Measurements from ENCODE around the gene LCE1D.

The LCE1D gene, protein sequence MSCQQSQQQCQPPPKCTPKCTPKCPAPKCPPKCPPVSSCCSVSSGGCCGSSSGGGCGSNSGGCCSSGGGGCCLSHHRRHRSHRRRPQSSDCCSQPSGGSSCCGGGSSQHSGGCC

DNA sequence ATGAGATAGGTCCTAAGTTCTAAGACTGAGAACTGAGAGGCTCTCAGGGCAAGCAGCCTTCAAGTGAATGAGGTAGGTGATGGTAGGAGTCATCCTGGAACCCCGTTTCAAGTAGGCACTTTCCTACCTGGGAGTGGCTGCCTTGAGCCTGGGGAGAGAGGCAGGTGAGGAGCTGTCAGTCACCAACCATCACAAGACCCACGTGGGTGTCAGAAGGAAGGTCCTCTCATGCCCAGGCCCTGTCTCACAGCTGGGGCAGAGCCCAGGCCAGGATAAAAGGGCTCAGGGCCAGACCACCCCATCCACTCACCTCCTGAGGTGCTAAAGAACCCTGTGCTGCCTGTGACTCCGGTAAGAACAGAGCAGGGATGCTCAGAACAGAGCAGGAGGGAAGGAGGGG lies at the start of gene LCE1D:
Gene LCE1D, plus strand, starts transcription at position 301 of the 400 bp plus-strand sequence. CDS start 1,074 bp downstream, outside the sequence.
- DNase-seq = no peak

DNA sequence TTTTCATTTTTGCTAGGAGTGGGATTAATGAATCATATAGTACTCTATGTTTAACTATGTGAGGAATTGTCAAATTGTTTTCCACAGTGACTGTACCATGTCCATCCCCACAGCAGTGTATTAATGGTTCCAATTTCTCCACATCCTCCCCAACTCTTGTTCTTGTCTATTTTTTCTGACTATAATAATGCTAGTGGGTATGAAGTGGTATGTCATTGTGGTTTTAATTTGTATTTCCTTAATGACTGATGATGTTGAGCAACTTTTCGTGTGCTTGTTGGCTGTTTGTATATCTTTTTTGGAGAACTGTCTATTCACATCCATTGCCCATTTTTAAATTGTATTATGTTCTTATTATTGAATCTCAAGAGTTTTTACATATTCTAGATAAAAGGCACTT lies 48.7 kb upstream of the LCE1D start:
- no peak for DNase-seq

DNA sequence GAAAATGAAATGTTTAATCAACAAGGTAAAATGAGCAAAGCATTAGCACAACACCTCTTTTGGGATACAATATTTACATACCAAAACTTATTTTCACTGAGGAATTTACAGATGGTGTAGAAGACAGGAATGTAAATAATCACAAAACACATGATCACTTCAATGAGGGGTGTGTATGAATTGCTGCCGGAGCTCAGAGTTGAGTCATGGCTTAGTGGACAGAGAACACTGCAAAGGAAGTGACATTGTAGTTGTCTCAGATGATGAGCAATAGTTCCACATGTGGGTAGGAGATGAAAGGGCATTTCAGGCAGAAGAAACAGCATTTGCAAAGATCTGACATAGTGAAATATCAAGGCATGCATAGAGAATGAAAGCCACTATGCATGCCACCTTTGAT lies 44.3 kb upstream of the LCE1D start:
- DNase-seq = no peak

DNA sequence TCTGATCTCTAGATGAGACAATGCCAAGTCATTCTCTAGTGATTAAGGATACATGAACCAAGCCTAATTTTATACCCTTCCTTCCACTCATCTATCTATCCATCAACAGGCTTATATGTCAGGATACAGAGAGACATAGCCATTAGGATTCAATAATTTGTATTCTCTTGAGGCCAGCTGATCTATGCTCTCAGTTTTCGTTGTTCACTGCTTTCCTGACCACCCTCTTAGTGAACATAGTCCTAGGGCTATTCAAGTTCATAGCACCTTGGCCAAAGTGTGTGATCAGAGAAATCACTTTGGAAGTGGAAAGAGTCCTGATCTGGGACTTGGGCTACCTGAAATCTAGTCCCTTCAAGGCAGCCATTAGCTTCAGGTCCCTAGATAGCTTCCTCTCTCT lies 42.9 kb upstream of the LCE1D start:
- DNase-seq = no peak

DNA sequence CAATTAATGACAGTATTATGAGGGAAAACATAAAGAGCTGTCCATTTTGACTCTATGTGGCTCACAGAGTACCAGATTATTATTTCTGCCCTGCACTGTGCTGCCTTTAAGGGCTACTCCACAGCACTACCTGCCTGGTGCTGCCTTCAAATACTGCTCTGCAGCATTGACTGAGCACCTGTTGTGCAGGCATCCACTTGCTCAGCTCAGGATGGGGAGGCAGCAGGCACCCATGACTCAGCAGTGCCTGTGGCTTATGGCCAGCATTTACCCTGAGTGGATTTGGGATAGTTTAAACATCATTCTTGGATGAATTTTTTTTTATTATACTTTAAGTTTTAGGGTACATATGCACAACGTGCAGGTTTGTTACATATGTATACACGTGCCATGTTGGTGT lies 39.6 kb upstream of the LCE1D start:
- DNase-seq = no peak

DNA sequence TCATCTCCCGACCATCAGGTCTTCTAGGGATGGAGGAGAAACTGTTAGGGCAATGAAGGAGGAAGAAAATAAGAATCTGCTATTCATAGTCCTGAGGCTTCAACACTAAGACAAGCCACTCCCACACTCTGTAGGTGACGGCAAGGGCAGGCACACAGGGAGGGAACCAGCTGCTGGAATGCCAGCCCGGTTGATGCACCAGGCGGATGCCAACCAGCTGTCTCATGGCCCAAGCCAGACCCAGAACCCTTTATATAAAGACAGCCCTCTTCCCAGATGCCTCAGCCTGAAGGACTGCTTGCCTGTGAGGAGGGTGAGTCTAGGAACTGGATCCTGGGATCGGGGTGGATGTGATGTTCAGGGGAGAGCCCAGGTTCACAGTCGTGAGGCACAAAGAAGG lies 38.8 kb upstream of the LCE1D start, which contains the start of gene KPRP:
Gene KPRP, plus strand, starts transcription at position 279 of the 400 bp plus-strand sequence. CDS start 1,564 bp downstream, outside the sequence.
- no peak for DNase-seq

DNA sequence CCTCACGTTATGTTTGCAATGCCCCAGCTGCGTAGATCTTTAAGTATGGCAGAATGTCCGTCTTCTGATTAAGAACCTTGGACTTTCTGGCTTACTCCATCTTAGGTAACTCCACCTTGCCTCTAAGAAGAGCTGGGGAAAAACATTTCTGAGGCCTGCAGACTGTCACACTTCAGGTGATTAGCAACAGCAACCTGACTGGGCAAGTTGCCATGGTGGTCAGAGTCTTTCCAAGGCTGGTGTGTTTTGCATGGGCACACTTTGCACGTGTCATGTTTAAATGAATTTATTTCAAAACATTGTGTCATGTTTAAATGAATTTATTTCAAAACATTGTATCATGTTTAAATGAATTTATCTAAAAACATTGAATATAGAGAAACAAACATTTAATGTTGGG lies 37.9 kb upstream of the LCE1D start:
- no peak for DNase-seq

DNA sequence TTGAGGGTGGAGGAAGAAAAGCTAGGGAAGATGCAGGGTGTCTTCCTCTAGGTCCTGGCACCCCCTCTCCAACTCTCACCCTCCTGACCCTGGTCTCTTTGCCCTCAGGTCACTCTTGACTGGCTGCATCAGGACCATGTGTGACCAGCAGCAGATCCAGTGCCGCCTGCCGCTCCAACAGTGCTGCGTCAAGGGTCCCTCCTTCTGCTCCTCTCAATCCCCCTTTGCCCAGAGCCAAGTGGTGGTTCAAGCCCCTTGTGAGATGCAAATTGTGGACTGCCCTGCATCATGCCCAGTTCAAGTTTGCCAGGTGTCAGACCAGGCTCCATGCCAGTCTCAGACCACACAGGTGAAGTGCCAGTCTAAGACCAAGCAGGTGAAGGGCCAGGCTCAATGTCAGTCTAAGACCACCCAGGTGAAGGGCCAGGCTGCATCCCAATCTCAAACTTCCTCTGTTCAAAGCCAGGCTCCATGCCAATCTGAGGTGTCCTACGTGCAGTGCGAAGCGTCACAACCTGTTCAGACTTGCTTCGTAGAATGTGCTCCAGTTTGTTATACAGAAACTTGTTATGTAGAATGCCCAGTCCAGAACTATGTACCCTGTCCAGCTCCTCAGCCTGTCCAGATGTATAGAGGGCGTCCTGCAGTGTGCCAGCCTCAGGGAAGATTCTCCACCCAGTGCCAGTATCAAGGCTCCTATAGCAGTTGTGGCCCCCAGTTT lies 36.9 kb upstream of the LCE1D start:
- DNase-seq = no peak

DNA sequence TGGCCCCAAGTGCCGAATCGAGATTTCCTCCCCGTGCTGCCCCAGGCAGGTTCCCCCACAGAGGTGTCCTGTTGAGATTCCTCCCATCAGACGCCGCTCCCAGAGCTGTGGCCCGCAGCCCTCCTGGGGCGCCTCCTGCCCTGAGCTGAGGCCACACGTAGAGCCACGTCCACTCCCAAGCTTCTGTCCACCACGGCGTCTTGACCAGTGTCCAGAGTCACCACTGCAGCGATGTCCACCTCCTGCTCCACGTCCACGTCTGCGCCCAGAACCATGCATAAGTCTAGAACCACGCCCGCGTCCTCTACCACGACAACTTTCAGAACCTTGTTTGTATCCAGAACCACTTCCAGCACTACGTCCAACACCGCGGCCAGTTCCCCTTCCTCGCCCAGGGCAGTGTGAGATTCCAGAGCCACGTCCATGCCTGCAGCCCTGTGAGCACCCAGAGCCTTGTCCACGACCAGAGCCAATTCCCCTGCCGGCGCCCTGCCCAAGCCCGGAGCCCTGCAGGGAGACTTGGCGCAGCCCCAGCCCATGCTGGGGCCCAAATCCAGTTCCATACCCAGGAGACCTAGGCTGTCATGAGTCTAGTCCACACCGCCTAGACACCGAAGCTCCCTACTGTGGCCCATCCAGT lies 35.9 kb upstream of the LCE1D start:
- DNase-seq = no peak

DNA sequence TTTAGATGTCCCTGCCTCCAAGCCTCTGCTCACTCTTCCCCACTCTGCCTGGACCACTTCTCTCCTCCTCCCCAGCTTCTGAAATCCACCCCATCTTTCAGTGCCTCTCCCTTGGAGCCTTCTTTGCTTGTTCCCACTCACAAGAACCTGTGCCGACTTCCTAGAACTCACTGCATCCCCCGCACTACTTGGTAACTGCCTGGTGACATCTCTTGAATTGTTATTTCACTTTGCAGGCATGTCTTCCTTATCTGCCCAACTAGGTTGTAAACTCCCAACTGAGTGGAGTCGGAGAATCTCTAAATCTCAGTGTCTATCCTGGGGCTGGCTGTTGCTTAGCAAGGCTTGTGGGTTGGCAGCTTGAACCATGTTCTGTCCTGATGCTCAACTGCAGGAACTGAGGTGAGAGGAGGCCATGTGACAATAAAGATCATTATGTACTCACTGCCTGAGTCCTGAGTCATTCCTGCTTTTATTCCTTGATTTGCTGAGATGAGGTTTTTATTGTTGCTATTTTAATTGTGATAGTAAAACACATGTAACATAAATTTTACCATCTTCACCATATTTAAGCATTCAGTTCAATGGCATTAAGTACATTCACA lies 34.8 kb upstream of the LCE1D start:
- DNase-seq = no peak

DNA sequence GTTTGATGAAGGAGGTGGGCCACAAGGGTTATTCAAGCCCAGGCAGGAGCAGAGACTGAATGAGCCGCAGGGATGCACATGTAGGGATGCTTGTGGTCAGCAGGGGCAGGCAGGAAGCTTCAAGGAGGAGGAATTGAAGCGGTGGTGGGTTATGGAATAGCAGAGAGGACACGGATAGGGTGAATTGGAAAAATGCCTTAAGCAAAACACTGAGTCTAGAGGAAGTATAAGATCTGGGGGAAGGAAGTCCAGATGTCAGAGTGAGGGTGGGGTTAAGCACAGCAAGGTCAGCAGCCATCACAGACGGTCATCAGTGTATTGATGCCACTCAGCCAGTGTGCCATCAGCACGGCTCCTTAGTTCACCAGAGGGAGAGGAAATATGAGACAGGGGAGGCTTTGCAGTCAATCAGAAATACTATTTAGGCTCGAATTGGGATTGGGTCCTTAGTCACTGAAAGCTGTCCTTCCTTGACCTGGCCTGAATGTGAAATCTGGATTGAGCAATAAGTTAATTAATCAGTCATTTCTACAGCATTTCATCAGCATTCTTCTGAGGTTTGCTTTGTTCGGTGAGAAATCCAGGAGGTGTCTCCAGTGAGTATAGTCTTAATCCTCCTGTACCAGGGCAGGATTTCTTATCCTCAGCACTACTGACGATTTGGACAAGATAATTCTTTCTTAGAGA lies 27.5 kb upstream of the LCE1D start:
- no peak for DNase-seq

DNA sequence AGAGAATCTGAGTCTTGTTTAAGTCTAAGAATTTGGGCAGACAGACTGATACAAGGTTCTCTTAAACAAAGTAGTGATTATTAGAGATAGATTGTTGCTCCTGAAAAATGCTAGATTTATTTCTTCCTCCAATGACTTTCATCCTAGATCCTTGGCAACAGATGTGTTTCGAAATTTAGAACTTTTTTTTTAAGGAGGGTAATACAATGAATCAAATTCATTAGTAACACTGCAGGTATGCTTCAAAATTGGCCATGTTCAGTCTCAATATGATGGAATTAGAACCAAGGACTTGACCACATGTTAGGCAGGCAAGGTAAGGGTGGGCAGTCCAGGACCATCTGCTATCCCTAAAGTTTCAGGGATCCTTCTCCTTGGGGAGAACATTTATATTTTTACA lies 26.1 kb upstream of the LCE1D start:
- no peak for DNase-seq

DNA sequence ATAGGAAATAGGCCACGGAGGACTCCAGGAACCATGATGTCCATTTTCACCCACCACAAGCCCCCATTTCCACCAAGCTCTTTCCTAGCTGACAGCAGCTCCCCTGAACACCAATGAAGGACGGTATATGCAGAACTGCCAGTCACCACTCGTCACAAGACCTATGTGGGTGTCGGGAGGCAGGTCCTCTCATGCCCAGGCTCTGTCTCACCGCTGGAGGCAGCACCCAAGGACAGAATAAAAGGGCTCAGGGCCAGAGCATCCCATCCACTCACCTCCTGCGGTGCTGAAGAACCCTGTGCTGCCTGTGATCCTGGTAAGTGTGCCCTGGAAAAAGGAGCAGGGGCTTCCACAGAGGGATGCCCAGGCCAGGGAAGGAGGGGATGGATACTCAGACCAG lies 21.6 kb upstream of the LCE1D start, which contains the start of gene LCE1F:
Gene LCE1F, plus strand, starts transcription at position 266 of the 400 bp plus-strand sequence. CDS start 1,232 bp downstream, outside the sequence.
- no peak for DNase-seq

DNA sequence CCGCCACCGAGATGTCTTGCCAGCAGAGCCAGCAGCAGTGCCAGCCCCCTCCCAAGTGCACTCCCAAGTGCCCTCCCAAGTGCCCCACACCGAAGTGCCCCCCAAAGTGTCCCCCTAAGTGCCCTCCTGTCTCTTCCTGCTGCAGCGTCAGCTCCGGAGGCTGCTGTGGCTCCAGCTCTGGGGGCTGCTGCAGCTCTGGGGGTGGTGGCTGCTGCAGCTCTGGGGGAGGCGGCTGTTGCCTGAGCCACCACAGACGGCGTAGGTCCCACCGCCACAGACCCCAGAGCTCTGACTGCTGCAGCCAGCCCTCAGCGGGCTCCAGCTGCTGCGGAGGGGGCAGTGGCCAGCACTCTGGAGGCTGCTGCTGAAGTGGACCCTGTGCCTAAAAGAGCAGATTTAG lies 20.2 kb upstream of the LCE1D start:
- DNase-seq = no peak

DNA sequence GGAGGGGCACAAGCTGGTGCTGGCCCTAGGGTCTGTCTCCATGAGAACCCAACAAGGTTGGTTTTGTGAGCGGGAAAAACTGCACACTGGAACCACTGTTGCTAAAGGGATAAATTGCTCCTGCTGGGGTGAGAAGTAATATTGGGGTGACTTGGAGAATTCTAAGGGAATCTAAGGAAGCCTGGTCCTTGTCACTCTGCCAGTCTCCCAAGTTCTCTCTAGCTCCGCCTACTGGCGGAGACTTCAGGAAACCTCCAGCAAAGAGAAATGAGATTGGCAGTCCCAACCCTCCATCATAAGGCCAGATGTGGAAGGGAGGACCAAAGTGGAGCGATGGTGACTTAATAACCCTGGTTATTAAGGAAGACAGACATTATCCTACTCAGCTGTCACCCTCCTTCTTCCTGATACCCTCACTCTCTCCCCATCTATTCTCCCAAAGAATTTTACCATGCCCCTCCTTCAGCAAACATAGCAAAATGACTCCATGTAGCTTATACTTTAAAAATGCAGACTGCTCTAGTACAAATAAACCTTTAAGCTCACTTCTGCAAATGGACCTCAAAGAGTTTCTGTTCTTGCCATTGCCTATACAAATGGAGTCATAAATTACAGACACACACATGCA lies 18.9 kb upstream of the LCE1D start:
- DNase-seq = no peak

DNA sequence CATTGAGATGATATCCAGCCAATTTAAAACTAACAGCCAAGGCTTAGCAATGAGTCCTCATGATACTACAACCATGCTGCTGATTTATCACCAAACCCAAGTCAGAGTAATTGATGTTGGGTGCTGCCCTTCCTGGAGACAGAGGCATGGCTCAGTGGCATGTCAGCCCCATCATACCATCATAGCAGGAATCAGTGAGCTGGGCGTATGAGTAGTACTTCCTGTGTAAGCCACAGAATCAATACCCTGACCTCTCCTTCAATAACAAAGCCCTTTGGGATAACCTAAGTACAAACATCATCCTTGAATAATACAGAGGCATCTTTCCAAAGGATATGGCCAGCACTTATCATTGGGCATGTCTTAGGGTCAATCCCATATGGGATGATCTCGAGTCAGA lies 13.4 kb upstream of the LCE1D start:
- no peak for DNase-seq

DNA sequence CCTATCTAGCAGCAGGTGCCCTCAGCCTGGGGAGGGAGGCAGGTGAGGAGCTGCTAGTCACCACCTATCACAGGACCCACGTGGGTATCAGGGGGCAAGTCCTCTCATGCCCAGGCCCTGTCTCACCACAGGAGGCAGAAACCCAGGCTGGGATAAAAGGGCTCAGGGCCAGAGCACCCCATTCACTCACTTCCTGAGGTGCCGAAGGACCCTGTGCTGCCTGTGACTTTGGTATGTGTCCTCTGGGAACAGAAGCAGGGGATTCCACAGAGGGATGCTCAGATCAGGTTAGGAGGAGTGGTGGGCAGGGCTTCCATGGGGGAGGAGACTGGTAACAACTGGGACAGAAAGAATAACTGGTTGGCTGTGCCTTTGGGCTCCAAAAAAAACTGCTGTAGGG lies 10.4 kb upstream of the LCE1D start, which contains the start of gene LCE1E:
Gene LCE1E, plus strand, starts transcription at position 181 of the 400 bp plus-strand sequence. CDS start 1,043 bp downstream, outside the sequence.
- DNase-seq = no peak

DNA sequence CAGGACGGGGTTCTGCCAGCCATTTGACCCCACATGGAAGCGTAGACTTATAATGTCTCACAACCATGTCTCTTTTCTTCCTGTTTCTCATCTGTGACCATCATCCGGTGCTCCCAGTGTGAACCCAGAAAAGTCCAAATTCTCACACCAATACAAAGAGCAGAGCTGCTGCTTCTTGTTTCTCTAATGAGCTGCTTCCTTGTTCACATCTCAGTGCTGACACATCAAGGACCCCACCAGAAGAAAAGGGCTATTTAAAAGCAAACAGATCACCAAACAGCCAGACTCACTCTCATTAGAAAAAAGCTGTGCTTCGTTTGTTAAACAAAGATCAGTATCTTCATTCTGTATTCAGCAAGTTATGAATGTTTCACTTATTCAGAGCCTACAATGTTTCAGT lies 835 bp upstream of the LCE1D start:
- no peak for DNase-seq

DNA sequence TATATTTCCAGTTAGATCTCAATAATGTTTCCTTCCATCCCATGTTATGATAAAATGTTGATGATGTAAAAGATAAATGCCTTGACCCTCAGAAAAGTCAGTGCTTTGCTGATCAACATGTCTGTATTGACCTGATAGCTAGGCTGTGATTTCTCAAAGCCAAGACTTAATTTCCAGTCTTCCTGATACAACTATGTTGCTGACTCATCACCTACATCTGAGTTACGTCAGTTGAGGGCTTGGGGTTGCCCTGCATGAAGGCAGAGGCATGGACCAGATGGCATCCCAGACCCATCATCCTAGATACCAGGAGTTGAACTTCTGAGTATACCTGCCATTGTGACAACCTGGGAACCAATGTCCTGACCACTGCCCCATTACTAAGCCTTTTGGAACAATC lies 4.8 kb downstream of the LCE1D start:
- no peak for DNase-seq

DNA sequence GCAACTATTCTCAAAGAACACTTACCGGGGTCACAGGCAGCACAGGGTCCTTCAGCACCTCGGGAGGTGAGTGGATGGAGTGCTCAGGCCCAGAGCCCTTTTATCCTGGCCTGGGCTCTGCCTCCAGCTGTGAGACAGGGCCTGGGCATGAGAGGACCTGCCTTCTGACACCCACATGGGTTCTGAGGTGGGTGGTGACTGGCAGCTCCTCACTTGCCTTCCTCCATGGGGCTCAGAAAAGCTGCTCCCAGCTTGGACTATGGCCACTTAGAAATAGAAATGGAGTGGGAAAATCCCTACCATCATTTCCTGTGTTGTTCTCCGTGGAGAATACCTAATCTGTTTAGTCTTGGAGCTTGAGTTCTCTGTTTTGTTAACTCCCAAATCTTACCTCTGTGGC lies 10.1 kb downstream of the LCE1D start, which contains the start of gene LCE1C:
Gene LCE1C, minus strand, starts transcription at position 76 of the 400 bp plus-strand sequence. CDS start 1,173 bp downstream, outside the sequence.
- DNase-seq = no peak

DNA sequence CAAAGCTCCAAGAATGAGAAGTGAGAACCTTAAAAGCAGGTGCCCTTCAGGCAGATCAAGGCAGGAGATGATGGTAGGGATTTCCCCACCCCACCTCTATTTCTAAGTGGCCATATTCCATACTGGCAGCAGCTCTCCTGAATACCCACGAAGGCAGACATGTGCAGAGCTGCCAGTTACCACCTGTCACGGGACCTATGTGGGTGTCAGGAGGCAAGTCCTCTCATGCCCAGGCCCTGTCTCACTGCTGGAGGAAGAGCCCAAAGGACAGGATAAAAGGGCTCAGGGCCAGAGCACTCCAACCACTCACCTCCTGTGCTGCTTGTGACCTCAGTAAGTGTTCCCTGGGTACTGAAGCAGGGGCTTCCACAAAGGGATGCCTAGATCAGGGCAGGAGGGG lies 14.5 kb downstream of the LCE1D start:
- DNase-seq = no peak

DNA sequence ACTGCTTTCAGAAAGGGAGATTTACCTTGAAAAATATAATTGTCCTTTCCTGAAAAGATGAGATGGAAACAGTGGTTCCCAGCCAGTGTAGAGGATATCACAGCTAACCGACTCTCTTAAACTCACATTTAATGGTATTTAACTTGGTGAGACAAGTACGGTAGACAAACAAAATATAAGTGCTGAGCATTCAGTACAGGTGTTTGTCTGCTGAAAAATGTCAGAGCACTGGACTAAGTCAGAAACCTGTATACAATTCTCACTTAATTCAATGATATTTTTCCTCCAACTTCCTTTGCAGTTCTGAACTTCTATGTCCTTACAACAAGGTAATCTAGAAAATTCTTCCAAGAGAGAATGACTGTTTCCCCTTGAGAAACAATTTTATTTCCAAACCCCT lies 15.2 kb downstream of the LCE1D start, which contains the start of gene LCE1B:
Gene LCE1B, plus strand, starts transcription at position 301 of the 400 bp plus-strand sequence. CDS start 476 bp downstream, outside the sequence.
- no peak for DNase-seq

Measured in left hindlimb (tissue), 1 donor.